Vagina (tissue), 2 donors: ENCODE data around the gene MYO7A. TPM values are rescaled to one million over a fixed set of nuclear protein-coding genes. Genes with fewer than 3 reads are reported as not detected.

Experiments
- DNase-seq, 2 donors: peaks; one replicate each; pipeline ENCODE4 v3.0.0-alpha.2; 2017; ENCODE audit errors: extremely low spot score in 2 of 2
- H3K27ac ChIP-seq: fragments of 200-600 bp; sonication (generic); one replicate; pipeline ENCODE4 v1.5.1; 2019
- H3K27me3 ChIP-seq: fragments of 200-600 bp; sonication (generic); one replicate; pipeline ENCODE4 v1.5.1; 2019
- H3K36me3 ChIP-seq, 2 donors: fragments of 200-600 bp; sonication (generic); one replicate each; pipeline ENCODE4 v1.5.1; 2017 to 2019
- H3K4me1 ChIP-seq: fragments of 200-600 bp; sonication (generic); one replicate; pipeline ENCODE4 v1.5.1; 2019
- H3K4me3 ChIP-seq, 2 donors: fragments of 200-600 bp; sonication (generic); 1 replicate in 1 of 2; 2 replicates in 1 of 2; pipeline ENCODE4 v1.5.1; 2016 to 2019
- H3K9me3 ChIP-seq: fragments of 200-600 bp; sonication (generic); one replicate; pipeline ENCODE4 v1.5.1; 2019
- CTCF ChIP-seq, 3 experiments: fragments of 450-650 bp in 2 of 3; fragments of 200-600 bp in 1 of 3; sonication (generic) in 1 of 3; IDR thresholded peaks; one replicate each; pipeline ENCODE4 v1.5.1; 2017 to 2019; ENCODE audit warnings: antibody characterized with exemption in 3 of 3, mild to moderate bottlenecking in 2 of 3, moderate library complexity in 2 of 3
- POLR2A ChIP-seq, 2 donors: fragments of 450-650 bp; IDR thresholded peaks; one replicate each; pipeline ENCODE4 v1.6.1; 2017; ENCODE audit warnings: antibody characterized with exemption in 2 of 2, mild to moderate bottlenecking in 2 of 2, moderate library complexity in 2 of 2
- POLR2AphosphoS5 ChIP-seq, 2 donors: sonication (generic); formaldehyde crosslinking; IDR thresholded peaks; one replicate each; pipeline ENCODE4 v1.9.0; 2017; ENCODE audit warnings: antibody characterized with exemption in 2 of 2, mild to moderate bottlenecking in 2 of 2, low read depth in 1 of 2; ENCODE audit not compliant: insufficient read depth in 1 of 2
- intact Hi-C: fragments of 100-400 bp; cut with DNase I; formaldehyde crosslinking; loops from one replicate; pipeline ENCODE4 v1.15.1; 2023
- total RNA-seq: library from RNA; depleted of rRNA; stranded (reverse); fragments of >200 nt; gene quantifications from one replicate; pipeline ENCODE4 v1.2.3, GENCODE V29; 2016

The MYO7A gene
- total RNA-seq, 1 donor from 2014 or later = 9.1 TPM

- intact Hi-C loops = no loop called here
- DNase-seq = no peak
- no peak for TF ChIP-seq POLR2A (IDR thresholded peaks at IDR 0.05)
- Histone ChIP-seq H3K4me1 (no peaks in the 10 kb centered on the region), H3K36me3 (no peaks in the 10 kb centered on the region), H3K9me3 (no peaks in the 10 kb centered on the region), H3K27me3 (no peaks in the 10 kb centered on the region), H3K4me3 (no peak overlapping the region), H3K27ac (no peak overlapping the region)
Observed at GRCh38 chr11:77200351-77201268, 72.6 kb downstream of the MYO7A start.

GRCh38 chr11:77201370-77201769 is 73.3 kb downstream of the MYO7A start:
- no peak for TF ChIP-seq POLR2AphosphoS5 (IDR thresholded peaks at IDR 0.05; ENCODE audit: insufficient read depth in 1 of 2, low read depth in 1 of 2)
- TF ChIP-seq POLR2A (IDR thresholded peaks at IDR 0.05) = no peak
- no peak for TF ChIP-seq CTCF (IDR thresholded peaks at IDR 0.05)
- no peaks in the 10 kb centered on the region for H3K4me1 ChIP-seq
- no peak overlapping the region for H3K4me3 ChIP-seq
- intact Hi-C loops = no loop called here
- no peaks in the 10 kb centered on the region for H3K27me3 ChIP-seq
- H3K9me3 ChIP-seq = no peaks in the 10 kb centered on the region
- no peaks in the 10 kb centered on the region for H3K36me3 ChIP-seq
- no peak overlapping the region for H3K27ac ChIP-seq
- DNase-seq = no peak

- no peaks in the 10 kb centered on the region for H3K9me3 ChIP-seq
- H3K36me3 ChIP-seq = no peaks in the 10 kb centered on the region
- no peaks in the 10 kb centered on the region for H3K27me3 ChIP-seq
- H3K27ac ChIP-seq = no peak overlapping the region
- no peak overlapping the region for H3K4me3 ChIP-seq
- TF ChIP-seq CTCF (IDR thresholded peaks at IDR 0.05) (no peak), POLR2AphosphoS5 (IDR thresholded peaks at IDR 0.05; ENCODE audit: insufficient read depth in 1 of 2, low read depth in 1 of 2) (no peak), POLR2A (IDR thresholded peaks at IDR 0.05) (no peak)
- DNase-seq = no peak
- H3K4me1 ChIP-seq = no peaks in the 10 kb centered on the region
- intact Hi-C loops = no loop called here
Observed at GRCh38 chr11:77201991-77202841, 74.2 kb downstream of the MYO7A start.

GRCh38 chr11:77202941-77203900 is 75.2 kb downstream of the MYO7A start:
- intact Hi-C loops = no loop called here
- no peak for DNase-seq
- H3K4me1 ChIP-seq = no peaks in the 10 kb centered on the region

More at GRCh38 chr11:77202941-77203900, 75.2 kb downstream of the MYO7A start:
- Histone ChIP-seq H3K4me3 (no peak overlapping the region), H3K9me3 (no peaks in the 10 kb centered on the region), H3K27ac (no peak overlapping the region), H3K36me3 (no peaks in the 10 kb centered on the region), H3K27me3 (no peaks in the 10 kb centered on the region)
- TF ChIP-seq POLR2A (IDR thresholded peaks at IDR 0.05) = no peak
- no peak for TF ChIP-seq POLR2AphosphoS5 (IDR thresholded peaks at IDR 0.05; ENCODE audit: insufficient read depth in 1 of 2, low read depth in 1 of 2)
- TF ChIP-seq CTCF (IDR thresholded peaks at IDR 0.05) = no peak
